ENCODE data around the gene BTG2.

The BTG2 gene

GRCh38 chr1:203271018-203271743 lies 34.1 kb upstream of the BTG2 start:
- Histone ChIP-seq H3K36me3 (ENCODE audit: control insufficient read depth, insufficient read depth, low read length) (no peaks in the 10 kb centered on the region), H3K9ac (ENCODE audit: low read depth, low read length) (no peak overlapping the region), H3K4me3 (ENCODE audit: low read depth, low read length) (no peak overlapping the region), H3K4me1 (ENCODE audit: control insufficient read depth, insufficient read depth, low read length) (peaks cover 9% of the 10 kb centered on the region), H3K9me3 (ENCODE audit: control insufficient read depth, insufficient read depth, low read length) (no peaks in the 10 kb centered on the region), H3K27me3 (ENCODE audit: control insufficient read depth, insufficient read depth, low read length) (peaks cover 43% of the 10 kb centered on the region)

- no peak overlapping the region for H3K9ac ChIP-seq (ENCODE audit: low read depth, low read length)
Observed at GRCh38 chr1:203271962-203272632, 33.2 kb upstream of the BTG2 start.

GRCh38 chr1:203272633-203273205 lies 32.6 kb upstream of the BTG2 start:
- Histone ChIP-seq H3K4me1 (ENCODE audit: control insufficient read depth, insufficient read depth, low read length) (peaks cover 9% of the 10 kb centered on the region), H3K9ac (ENCODE audit: low read depth, low read length) (no peak overlapping the region), H3K27me3 (ENCODE audit: control insufficient read depth, insufficient read depth, low read length) (peaks cover 58% of the 10 kb centered on the region), H3K9me3 (ENCODE audit: control insufficient read depth, insufficient read depth, low read length) (no peaks in the 10 kb centered on the region), H3K36me3 (ENCODE audit: control insufficient read depth, insufficient read depth, low read length) (no peaks in the 10 kb centered on the region), H3K4me3 (ENCODE audit: low read depth, low read length) (peak overlapping the region; percentile 69)

More at GRCh38 chr1:203271962-203272632, 33.2 kb upstream of the BTG2 start:
- Histone ChIP-seq H3K36me3 (ENCODE audit: control insufficient read depth, insufficient read depth, low read length) (no peaks in the 10 kb centered on the region), H3K4me1 (ENCODE audit: control insufficient read depth, insufficient read depth, low read length) (peaks cover 9% of the 10 kb centered on the region), H3K27me3 (ENCODE audit: control insufficient read depth, insufficient read depth, low read length) (peaks cover 52% of the 10 kb centered on the region), H3K9me3 (ENCODE audit: control insufficient read depth, insufficient read depth, low read length) (no peaks in the 10 kb centered on the region), H3K4me3 (ENCODE audit: low read depth, low read length) (no peak overlapping the region)

- H3K27me3 ChIP-seq (ENCODE audit: control insufficient read depth, insufficient read depth, low read length), result peaks cover 62% of the 10 kb centered on the region
- no peaks in the 10 kb centered on the region for H3K9me3 ChIP-seq (ENCODE audit: control insufficient read depth, insufficient read depth, low read length)
- H3K36me3 ChIP-seq (ENCODE audit: control insufficient read depth, insufficient read depth, low read length), result no peaks in the 10 kb centered on the region
- H3K4me3 ChIP-seq (ENCODE audit: low read depth, low read length), result peak overlapping the region; percentile 69
- peaks cover 13% of the 10 kb centered on the region for H3K4me1 ChIP-seq (ENCODE audit: control insufficient read depth, insufficient read depth, low read length)
- peak overlapping the region; percentile 55 for H3K9ac ChIP-seq (ENCODE audit: low read depth, low read length)
Observed at GRCh38 chr1:203273206-203273868, 32.0 kb upstream of the BTG2 start.

GRCh38 chr1:203273869-203274602 lies 31.3 kb upstream of the BTG2 start:
- Histone ChIP-seq H3K36me3 (ENCODE audit: control insufficient read depth, insufficient read depth, low read length) (no peaks in the 10 kb centered on the region), H3K9ac (ENCODE audit: low read depth, low read length) (peak overlapping the region; percentile 55), H3K4me1 (ENCODE audit: control insufficient read depth, insufficient read depth, low read length) (peaks cover 16% of the 10 kb centered on the region), H3K4me3 (ENCODE audit: low read depth, low read length) (peak overlapping the region; percentile 69), H3K27me3 (ENCODE audit: control insufficient read depth, insufficient read depth, low read length) (peaks cover 66% of the 10 kb centered on the region), H3K9me3 (ENCODE audit: control insufficient read depth, insufficient read depth, low read length) (no peaks in the 10 kb centered on the region)

- Histone ChIP-seq H3K4me1 (ENCODE audit: control insufficient read depth, insufficient read depth, low read length) (peaks cover 17% of the 10 kb centered on the region), H3K9me3 (ENCODE audit: control insufficient read depth, insufficient read depth, low read length) (no peaks in the 10 kb centered on the region), H3K4me3 (ENCODE audit: low read depth, low read length) (no peak overlapping the region), H3K9ac (ENCODE audit: low read depth, low read length) (no peak overlapping the region), H3K36me3 (ENCODE audit: control insufficient read depth, insufficient read depth, low read length) (no peaks in the 10 kb centered on the region), H3K27me3 (ENCODE audit: control insufficient read depth, insufficient read depth, low read length) (peaks cover 67% of the 10 kb centered on the region)
Observed at GRCh38 chr1:203274603-203275381, 30.5 kb upstream of the BTG2 start.

GRCh38 chr1:203275656-203276272 lies 29.6 kb upstream of the BTG2 start:
- H3K4me1 ChIP-seq (ENCODE audit: control insufficient read depth, insufficient read depth, low read length), result peaks cover 16% of the 10 kb centered on the region
- H3K4me3 ChIP-seq (ENCODE audit: low read depth, low read length), result no peak overlapping the region
- peaks cover 72% of the 10 kb centered on the region for H3K27me3 ChIP-seq (ENCODE audit: control insufficient read depth, insufficient read depth, low read length)
- H3K9ac ChIP-seq (ENCODE audit: low read depth, low read length), result no peak overlapping the region
- no peaks in the 10 kb centered on the region for H3K36me3 ChIP-seq (ENCODE audit: control insufficient read depth, insufficient read depth, low read length)
- H3K9me3 ChIP-seq (ENCODE audit: control insufficient read depth, insufficient read depth, low read length), result no peaks in the 10 kb centered on the region

GRCh38 chr1:203276408-203276807 lies 28.9 kb upstream of the BTG2 start:
- Histone ChIP-seq H3K9me3 (ENCODE audit: control insufficient read depth, insufficient read depth, low read length) (no peaks in the 10 kb centered on the region), H3K27me3 (ENCODE audit: control insufficient read depth, insufficient read depth, low read length) (peaks cover 72% of the 10 kb centered on the region), H3K36me3 (ENCODE audit: control insufficient read depth, insufficient read depth, low read length) (no peaks in the 10 kb centered on the region), H3K4me1 (ENCODE audit: control insufficient read depth, insufficient read depth, low read length) (peaks cover 14% of the 10 kb centered on the region), H3K4me3 (ENCODE audit: low read depth, low read length) (no peak overlapping the region), H3K9ac (ENCODE audit: low read depth, low read length) (no peak overlapping the region)

- Histone ChIP-seq H3K27me3 (ENCODE audit: control insufficient read depth, insufficient read depth, low read length) (peaks cover 66% of the 10 kb centered on the region), H3K4me1 (ENCODE audit: control insufficient read depth, insufficient read depth, low read length) (peaks cover 14% of the 10 kb centered on the region), H3K36me3 (ENCODE audit: control insufficient read depth, insufficient read depth, low read length) (no peaks in the 10 kb centered on the region), H3K9ac (ENCODE audit: low read depth, low read length) (no peak overlapping the region), H3K4me3 (ENCODE audit: low read depth, low read length) (no peak overlapping the region), H3K9me3 (ENCODE audit: control insufficient read depth, insufficient read depth, low read length) (no peaks in the 10 kb centered on the region)
Observed at GRCh38 chr1:203276916-203277545, 28.3 kb upstream of the BTG2 start.
